ENCODE results near the gene ADNP. TPM values are rescaled to one million over a fixed set of nuclear protein-coding genes. Genes with fewer than 3 reads are reported as not detected.

Gene ADNP
- polyA plus RNA-seq, 2 of the 4 experiments (the other 2 are of a cell fraction), result 36.7 to 37.2 TPM

DNA sequence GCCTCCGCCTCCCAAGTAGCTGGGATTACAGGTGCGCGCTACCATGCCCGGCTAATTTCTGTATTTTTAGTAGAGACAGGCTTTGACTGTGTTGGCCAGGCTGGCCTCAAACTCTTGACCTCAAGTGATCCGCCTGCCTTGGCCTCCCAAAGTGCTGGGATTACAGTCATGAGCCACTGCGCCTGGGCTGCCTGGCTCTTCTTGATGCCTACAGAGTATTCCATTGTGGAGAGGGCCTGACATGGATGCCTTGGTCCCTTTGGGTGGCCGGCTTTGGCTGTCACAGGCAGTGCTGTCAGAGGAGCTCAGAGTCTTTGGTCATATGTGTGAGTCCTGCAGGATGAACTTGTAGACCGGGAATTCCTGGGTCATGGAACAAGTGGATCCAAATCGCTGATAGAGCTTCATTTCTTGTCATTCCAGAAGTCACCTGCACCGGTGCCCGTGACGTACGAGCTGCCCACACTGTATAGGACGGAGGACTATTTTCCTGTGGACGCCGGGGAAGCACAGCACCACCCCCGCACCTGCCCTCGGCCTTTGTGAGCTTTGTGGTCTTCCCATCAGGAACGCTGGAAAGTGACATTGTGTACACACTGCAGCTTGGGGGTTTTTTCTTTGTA, 55.1 kb downstream of the ADNP start:
- no peak for TF ChIP-seq CHD4 (IDR thresholded peaks at IDR 0.05; ENCODE audit: borderline replicate concordance)
- TF ChIP-seq EHF (CRISPR knock-in tag; IDR thresholded peaks at IDR 0.05), result no peak
- TF ChIP-seq TP53 (CRISPR knock-in tag; IDR thresholded peaks at IDR 0.05), result no peak
- TF ChIP-seq RCOR1 (IDR thresholded peaks at IDR 0.05; ENCODE audit: low read depth, low read length), result no peak
- no peak for TF ChIP-seq RARB (CRISPR knock-in tag; IDR thresholded peaks at IDR 0.05)
- Histone ChIP-seq H3K4me3 (no peak overlapping the region), H3K9me3 (no peaks in the 10 kb centered on the region), H3K4me2 (no peak overlapping the region), H3K27ac (no peak overlapping the region), H3K4me1 (no peaks in the 10 kb centered on the region)
- no peak for ATAC-seq
- CTCF ChIA-PET, result interaction anchor here (1.3 to 2.0 kb wide), 3 partner anchors 10 to 82 kb away, joined by 3 to 8 read pairs (median 5); partner anchors contain the start of gene BCAS4
- no peak for FAIRE-seq
- POLR2A ChIA-PET, result no interaction called here
- WGBS (ENCODE audit: missing lambda C conversion rate), result 96% methylated on average over 19 of the region's 19 CpGs
- DNase-seq (ENCODE audit: low read depth in 1 of 2, low spot score in 1 of 2), result no peak

DNA sequence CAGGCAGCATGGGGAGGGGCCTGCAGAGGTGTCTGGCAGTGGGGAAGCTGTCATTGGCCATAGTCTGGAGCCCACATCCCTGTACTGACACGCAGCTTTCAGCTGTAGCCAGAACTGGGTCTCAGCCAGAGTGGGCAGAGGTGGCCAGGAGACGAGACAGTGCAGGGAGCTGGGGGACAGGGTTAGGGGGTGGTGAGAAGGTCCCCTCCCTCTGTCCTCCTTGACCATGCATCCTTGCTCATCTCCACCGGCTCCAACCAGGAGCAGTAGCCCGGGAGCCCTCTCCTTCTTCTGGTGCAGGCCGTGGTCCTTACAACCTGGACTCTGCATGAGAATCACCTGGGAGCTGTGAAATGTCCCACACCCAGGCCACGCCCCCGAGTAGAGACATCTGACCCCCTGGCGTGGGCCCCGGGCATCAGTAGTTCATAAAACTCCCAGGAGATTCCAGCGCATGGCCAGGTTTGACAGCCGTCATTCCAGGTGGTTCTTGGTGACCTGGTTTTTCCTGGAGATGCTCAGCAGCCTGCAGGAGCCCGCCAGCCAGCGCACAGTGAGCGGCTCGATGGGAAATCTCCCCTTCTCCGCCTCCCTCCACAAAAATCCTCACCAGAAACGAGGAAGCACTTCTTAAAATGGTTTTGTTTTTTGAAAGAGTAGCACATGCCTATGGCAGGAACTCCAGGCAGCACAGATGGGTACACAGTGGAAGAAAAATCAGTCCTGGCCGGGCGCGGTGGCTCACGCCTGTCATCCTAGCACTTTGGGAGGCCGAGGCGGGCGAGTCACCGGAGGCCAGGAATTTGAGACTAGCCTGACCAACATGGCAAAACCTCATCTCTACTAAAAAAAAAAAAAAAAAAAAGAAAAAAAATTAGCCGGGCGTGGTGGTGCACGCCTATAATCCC, 56.2 kb downstream of the ADNP start:
- 95% methylated on average over 26 of the region's 28 CpGs for WGBS (ENCODE audit: missing lambda C conversion rate)
- POLR2A ChIA-PET, result interaction anchor here (0.6 kb wide), 1 partner anchor 1124 kb away, joined by 3 read pairs; no protein-coding TSS in a partner anchor
- Histone ChIP-seq H3K4me2 (no peak overlapping the region), H3K9me3 (no peaks in the 10 kb centered on the region), H3K4me1 (no peaks in the 10 kb centered on the region), H3K4me3 (no peak overlapping the region), H3K27ac (no peak overlapping the region)
- FAIRE-seq (no peak), DNase-seq (ENCODE audit: low read depth in 1 of 2, low spot score in 1 of 2) (no peak), ATAC-seq (no peak)
- TF ChIP-seq, protein P1, sequence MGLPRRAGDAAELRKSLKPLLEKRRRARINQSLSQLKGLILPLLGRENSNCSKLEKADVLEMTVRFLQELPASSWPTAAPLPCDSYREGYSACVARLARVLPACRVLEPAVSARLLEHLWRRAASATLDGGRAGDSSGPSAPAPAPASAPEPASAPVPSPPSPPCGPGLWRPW (IDR thresholded peaks at IDR 0.05), result no peak
- TF ChIP-seq CBX8 (IDR thresholded peaks at IDR 0.05) (no peak), RCOR1 (IDR thresholded peaks at IDR 0.05; ENCODE audit: low read depth, low read length) (no peak)
- CTCF ChIA-PET, result interaction anchor here (1.3 to 1.5 kb wide), 2 partner anchors 81 kb away, joined by 5 to 8 read pairs; partner anchors contain the start of gene BCAS4

DNA sequence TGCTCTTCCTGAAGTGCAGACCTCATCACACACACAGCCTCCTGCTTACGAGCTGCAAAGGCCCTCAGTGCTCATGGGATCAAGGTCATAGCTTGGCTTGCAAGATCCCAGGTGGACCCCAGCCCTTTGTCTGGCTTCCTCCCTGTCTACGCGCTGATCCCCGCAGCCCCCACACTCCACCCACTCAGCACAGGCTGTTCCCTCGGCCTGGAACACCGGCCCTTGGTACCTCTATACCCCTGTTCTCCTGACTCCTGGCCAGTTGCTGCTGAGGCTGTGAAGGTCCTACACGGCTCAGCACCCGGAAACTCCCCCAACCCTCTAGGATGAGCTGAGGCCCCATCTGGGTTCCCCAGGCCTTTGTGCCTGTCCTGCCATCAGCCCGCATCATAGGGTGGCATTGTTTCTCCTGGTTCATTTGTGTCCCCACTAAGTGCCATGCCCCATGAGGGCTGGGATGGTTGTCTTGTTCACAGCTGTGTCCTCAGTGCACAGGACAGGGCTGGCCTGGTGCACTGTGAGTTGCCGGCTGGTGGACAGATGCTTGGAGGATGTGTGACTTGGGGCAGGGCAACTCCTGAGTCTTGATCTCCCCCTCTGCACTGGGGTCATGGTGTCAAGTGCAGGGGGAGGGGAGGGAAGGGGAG, 57.0 kb downstream of the ADNP start:
- DNase-seq (ENCODE audit: low read depth in 1 of 2, low spot score in 1 of 2), result no peak
- WGBS (ENCODE audit: missing lambda C conversion rate), result 93% methylated on average over 10 of the region's 10 CpGs
- H3K27ac ChIP-seq, result no peak overlapping the region
- no peaks in the 10 kb centered on the region for H3K9me3 ChIP-seq
- POLR2A ChIA-PET, result no interaction called here
- TF ChIP-seq FOSL2 (IDR thresholded peaks at IDR 0.05) (no peak), FOSL2 (CRISPR knock-in tag; IDR thresholded peaks at IDR 0.05) (no peak), KDM1A (IDR thresholded peaks at IDR 0.05; ENCODE audit: low read depth) (no peak), TFCP2L1 (CRISPR knock-in tag; IDR thresholded peaks at IDR 0.05) (no peak), SREBF2 (IDR thresholded peaks at IDR 0.05) (no peak), ZSCAN20 (CRISPR knock-in tag; IDR thresholded peaks at IDR 0.05) (no peak), NPAS2 (CRISPR knock-in tag; IDR thresholded peaks at IDR 0.05; ENCODE audit: borderline replicate concordance) (no peak), HOXB5 (CRISPR knock-in tag; IDR thresholded peaks at IDR 0.05) (no peak), KDM5A (IDR thresholded peaks at IDR 0.05) (no peak), CHD2 (IDR thresholded peaks at IDR 0.05; ENCODE audit: low read length, partially characterized antibody) (no peak), RCOR1 (IDR thresholded peaks at IDR 0.05; ENCODE audit: low read depth, low read length) (no peak), HDAC2 (IDR thresholded peaks at IDR 0.05) (no peak), SMC3 (IDR thresholded peaks at IDR 0.05) (no peak), ESRRA (IDR thresholded peaks at IDR 0.05; ENCODE audit: borderline replicate concordance, low read length) (no peak)
- TF ChIP-seq, protein P2, sequence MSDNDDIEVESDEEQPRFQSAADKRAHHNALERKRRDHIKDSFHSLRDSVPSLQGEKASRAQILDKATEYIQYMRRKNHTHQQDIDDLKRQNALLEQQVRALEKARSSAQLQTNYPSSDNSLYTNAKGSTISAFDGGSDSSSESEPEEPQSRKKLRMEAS (IDR thresholded peaks at IDR 0.05), result no peak
- TF ChIP-seq, protein P3, sequence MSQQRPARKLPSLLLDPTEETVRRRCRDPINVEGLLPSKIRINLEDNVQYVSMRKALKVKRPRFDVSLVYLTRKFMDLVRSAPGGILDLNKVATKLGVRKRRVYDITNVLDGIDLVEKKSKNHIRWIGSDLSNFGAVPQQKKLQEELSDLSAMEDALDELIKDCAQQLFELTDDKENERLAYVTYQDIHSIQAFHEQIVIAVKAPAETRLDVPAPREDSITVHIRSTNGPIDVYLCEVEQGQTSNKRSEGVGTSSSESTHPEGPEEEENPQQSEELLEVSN (IDR thresholded peaks at IDR 0.05; ENCODE audit: borderline replicate concordance, low read depth), result no peak
- TF ChIP-seq, protein P4, sequence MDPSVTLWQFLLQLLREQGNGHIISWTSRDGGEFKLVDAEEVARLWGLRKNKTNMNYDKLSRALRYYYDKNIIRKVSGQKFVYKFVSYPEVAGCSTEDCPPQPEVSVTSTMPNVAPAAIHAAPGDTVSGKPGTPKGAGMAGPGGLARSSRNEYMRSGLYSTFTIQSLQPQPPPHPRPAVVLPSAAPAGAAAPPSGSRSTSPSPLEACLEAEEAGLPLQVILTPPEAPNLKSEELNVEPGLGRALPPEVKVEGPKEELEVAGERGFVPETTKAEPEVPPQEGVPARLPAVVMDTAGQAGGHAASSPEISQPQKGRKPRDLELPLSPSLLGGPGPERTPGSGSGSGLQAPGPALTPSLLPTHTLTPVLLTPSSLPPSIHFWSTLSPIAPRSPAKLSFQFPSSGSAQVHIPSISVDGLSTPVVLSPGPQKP (IDR thresholded peaks at IDR 0.05; ENCODE audit: low read depth, low read length), result no peak
- TF ChIP-seq, protein P5, sequence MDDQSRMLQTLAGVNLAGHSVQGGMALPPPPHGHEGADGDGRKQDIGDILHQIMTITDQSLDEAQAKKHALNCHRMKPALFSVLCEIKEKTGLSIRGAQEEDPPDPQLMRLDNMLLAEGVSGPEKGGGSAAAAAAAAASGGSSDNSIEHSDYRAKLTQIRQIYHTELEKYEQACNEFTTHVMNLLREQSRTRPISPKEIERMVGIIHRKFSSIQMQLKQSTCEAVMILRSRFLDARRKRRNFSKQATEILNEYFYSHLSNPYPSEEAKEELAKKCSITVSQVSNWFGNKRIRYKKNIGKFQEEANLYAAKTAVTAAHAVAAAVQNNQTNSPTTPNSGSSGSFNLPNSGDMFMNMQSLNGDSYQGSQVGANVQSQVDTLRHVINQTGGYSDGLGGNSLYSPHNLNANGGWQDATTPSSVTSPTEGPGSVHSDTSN (IDR thresholded peaks at IDR 0.05), result no peak
- TF ChIP-seq, protein P6, sequence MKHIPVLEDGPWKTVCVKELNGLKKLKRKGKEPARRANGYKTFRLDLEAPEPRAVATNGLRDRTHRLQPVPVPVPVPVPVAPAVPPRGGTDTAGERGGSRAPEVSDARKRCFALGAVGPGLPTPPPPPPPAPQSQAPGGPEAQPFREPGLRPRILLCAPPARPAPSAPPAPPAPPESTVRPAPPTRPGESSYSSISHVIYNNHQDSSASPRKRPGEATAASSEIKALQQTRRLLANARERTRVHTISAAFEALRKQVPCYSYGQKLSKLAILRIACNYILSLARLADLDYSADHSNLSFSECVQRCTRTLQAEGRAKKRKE (CRISPR knock-in tag; IDR thresholded peaks at IDR 0.05; ENCODE audit: low read depth), result no peak
- H3K4me1 ChIP-seq, result no peaks in the 10 kb centered on the region
- no peak overlapping the region for H3K4me3 ChIP-seq
- no peak overlapping the region for H3K4me2 ChIP-seq
- CTCF ChIA-PET, result interaction anchor here (1.1 to 1.8 kb wide), 3 partner anchors 9 to 80 kb away, joined by 3 to 6 read pairs (median 5); partner anchors contain the start of gene BCAS4
- ATAC-seq, result peak in 1 of 2 experiments; percentile 21; a peak in 1 of 6 replicates
- no peak for FAIRE-seq
